Stimulated activated naive CD4-positive, alpha-beta T cell treated with Interleukin-2 at 50 U/mL for 16 hours (primary cell): ENCODE data around the gene TCHHL1.
A peak's percentile ranks its signal among the peaks of the same experiment; 100 is the strongest.
"Not testable (repeated sequence)": the region's sequence is repeated elsewhere in the genome, so short reads cannot be mapped to it uniquely, and the experiment has no call there.

Source experiments
- DNase-seq: peaks from one replicate; lab custom pipeline; 2025; lab: John Stamatoyannopoulos, UW

The TCHHL1 gene

DNA sequence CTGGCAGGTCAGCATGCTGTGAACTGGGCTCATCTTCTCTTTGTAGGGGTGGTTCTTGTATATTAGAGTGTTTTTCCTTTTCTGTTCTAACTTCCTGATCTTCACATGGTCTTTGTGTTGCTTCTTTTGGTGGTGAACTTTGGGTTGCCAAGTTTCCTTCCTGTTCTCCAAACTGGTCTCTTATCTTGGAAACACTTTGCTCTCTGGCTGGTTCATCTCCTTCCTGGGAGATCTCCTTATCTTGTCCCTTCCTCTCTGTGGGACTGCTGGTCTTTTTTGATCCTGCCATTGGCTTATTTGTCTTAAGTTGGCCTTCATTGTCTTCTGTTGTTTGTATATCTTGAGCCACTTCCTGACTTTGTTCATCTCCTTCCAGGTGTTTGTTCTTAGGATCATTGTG is 2.1 kb downstream of the TCHHL1 start:
- no peak for DNase-seq

DNA sequence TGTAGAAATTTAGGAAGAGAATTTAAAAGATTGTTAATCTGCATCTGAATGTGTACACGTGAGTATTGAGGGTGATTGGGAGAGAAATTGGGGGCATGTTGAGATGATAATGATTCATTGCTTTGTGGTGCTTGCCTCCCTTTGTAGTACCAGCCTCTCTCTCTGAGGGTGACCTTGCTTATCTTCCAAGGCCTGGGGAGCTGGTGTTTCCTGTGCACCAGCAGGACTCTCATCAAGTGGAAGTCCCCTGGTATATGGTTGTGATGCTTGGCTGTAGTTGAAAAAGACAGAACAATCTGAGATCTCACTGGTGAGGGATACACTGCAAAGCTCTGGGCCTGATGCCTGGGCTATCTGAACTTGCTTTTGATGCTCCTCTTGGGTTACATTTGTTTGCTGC is 4.0 kb downstream of the TCHHL1 start:
- no peak for DNase-seq

DNA sequence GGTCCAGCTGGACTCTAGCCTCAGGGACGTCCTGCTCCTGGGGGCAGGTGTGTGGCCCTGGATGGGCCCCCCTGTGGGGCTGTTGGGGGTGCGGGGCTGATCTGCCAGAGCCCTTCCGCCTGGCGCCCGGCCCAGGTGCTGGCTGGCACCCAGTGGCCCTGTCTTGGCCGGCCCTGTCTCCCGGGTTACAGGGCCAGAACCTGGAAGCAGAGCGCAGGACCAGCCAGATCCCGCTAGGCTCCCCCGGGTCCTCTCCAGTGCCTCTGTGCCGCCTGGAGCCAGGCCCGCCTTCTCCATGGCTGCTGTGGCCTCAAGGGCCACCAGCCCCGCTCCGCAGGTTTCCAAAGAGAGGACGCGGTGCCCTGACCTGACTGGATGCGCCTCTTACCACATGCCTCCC is 7.8 kb downstream of the TCHHL1 start:
- not testable (repeated sequence) for DNase-seq

DNA sequence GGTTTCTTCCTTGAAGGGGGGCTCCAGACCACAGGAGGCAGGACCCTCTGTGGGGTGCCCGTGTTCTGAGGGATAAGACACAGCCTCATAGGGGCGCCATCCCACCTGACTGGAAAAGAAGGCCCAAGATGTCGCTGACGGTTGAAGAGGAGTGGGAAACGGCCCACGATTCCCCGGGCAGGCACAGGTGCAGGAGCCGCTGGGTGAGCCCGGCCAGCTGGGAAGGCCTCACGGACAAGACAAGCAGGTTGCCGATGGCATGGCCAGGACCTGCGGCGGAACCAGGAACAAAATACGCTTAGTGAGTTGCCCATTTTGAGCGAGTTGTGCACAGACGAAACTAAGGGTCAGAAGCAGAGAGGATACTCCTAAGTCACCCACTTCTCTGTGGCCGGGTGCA is 8.4 kb downstream of the TCHHL1 start:
- DNase-seq, result not testable (repeated sequence)

DNA sequence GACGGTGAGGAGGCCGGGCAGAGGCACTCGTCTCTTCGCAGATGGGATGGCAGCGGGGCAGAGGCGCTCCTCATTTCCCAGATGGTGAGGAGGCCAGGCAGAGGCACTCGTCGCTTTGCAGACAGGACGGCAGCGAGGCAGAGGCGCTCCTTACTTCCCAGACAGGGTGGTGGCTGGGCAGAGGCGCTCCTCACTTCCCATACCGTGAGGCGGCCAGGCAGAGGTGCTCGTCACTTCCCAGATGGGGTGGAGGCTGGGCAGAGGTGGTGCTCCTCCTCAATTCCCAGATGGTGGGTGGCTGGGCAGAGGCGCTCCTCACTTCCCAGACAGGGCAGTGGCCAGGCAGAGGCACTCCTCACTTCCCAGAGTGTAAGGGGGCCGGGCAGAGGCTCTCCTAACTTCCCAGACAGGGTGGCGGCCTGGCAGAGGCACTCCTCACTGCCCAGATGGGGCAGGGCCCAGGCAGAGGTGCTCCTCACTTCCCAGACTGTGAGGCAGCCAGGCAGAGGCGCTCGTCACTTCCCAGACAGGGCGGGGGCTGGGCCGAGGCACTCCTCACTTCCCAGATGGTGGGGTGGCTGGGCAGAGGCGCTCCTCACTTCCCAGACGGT is 9.9 kb downstream of the TCHHL1 start:
- no peak for DNase-seq

DNA sequence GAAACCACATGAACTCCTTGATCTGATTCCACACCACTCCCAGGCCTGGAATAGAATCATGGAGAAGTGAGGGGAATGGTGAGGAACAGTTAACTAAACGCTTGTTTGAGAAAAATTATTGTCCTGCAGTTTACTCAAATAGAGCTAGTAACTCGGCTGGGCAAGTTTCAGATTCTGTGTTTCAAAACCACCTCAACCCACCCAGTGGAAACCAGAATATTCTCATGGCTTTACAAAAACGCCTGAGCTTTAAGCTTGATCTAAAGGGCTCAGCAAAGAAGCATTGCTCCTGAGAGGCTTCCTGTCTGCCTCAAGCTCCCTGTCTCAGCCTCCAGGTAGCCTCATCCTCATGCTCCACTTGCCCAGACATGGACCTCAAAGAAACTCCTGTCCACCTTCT is 16.6 kb downstream of the TCHHL1 start:
- DNase-seq, result no peak

DNA sequence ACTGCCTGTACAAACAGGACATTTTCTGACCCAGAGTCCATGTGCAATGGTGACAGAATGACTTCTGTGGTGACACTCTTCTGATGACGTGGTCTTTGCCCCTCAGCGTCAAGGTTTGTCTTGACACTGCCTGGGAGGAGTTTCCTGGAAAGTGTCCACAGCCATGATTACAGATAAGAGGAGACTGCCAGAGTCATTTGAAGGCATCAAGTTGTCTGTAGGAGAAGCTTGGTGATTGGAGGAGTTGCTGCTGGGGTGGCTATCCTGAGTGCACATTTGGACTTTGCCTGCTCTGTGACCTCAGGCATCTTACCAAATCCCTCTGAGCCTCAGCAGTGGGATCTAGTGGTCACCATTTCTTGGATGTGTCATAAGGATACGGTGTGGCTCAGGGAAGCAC is 17.7 kb downstream of the TCHHL1 start:
- DNase-seq, result no peak

DNA sequence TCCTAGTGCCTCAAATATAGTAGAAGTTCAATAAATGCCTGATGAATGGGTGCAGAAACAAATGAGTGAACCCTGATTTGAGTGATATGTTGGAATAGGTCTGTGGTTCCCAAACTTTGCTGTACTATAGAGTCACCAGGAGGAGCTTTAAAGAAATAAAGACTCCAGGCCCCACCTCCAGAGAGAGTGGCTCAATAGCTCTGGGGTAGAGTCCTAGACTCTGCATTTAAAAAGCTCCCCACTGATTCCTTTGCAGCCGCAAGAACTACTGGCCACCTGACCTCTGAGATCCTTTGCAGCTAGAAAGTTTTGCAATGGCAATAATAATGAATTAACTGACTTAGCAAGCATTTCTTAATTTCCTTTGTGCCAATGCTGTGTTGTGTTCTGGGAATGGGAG is 20.9 kb downstream of the TCHHL1 start:
- no peak for DNase-seq

DNA sequence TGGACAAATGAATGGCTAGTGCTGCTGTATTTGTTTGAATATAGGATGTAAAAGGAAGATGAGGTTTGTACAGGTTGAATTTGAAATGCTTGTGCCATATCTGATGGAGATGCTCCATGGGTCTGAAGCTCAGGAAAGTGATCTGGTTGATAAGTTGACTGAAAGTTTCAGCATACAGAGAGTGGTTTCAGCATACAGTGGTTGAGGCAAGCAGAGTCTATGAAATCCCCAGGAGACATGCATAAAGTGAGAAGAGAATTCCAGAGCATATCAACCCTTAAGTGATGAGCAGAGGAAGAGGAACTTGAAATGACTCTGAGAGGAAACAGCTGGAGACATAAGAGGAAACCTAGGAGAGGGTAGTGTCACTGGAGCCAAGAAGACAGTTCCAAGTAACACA is 21.7 kb downstream of the TCHHL1 start:
- DNase-seq, result no peak

DNA sequence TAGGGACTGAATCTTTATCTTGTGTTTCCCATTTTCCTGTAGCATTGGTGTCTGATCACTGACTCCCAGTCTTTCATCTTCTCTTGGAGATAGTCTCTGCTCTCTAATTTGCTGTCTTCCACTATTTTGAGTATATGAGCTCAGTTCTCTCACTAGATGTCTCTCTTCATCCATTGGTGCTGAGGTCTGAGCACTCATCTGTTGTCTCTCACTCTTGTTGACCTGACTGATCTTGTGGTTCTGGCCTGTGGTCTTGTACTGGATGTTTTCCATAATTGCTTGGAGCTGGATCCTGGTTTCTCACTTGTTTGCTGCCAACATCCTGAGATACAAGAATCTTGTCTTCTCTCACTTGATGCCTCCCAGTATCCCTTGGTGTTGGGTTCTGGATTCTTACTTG is 26.9 kb downstream of the TCHHL1 start:
- no peak for DNase-seq

DNA sequence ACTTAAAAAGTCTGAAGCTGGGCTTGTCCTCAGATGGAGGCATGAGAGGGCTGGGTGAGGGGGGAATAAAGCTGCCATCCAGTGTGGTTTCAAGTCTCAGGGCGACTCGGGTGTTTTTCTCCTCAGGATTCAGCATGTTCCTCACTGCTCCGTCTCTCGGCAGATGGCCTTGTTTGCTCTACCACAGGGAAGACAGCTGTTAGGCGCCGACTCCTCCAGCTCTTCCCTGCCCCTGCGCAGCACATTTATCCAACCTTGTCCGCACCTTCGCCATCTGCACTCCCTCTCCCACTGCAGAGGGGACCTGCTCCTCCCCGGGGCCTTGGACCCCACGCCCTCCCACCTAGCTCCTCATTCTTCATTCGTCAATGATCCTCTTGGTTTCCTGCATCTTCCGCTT is 35.5 kb downstream of the TCHHL1 start:
- DNase-seq, result no peak

DNA sequence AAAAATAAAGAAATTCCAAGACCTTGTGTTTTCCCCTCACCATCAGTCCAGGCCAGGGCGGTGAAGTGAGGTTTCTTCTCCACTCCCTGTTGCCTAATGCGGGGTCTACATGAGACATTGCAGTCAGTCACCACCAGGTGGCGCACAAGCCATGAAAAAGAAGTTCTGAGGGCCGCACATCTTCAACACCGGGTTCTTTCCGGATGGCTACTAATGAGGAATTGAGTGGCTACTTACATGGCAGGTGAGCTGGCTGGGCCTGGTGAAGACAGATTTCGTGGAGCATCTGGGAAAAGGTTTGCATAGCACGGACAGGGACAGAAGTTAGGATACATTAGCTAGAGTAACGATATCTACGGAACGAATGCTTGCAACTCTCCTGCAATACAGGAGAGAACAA is 36.3 kb downstream of the TCHHL1 start:
- DNase-seq, result peak; percentile 71

DNA sequence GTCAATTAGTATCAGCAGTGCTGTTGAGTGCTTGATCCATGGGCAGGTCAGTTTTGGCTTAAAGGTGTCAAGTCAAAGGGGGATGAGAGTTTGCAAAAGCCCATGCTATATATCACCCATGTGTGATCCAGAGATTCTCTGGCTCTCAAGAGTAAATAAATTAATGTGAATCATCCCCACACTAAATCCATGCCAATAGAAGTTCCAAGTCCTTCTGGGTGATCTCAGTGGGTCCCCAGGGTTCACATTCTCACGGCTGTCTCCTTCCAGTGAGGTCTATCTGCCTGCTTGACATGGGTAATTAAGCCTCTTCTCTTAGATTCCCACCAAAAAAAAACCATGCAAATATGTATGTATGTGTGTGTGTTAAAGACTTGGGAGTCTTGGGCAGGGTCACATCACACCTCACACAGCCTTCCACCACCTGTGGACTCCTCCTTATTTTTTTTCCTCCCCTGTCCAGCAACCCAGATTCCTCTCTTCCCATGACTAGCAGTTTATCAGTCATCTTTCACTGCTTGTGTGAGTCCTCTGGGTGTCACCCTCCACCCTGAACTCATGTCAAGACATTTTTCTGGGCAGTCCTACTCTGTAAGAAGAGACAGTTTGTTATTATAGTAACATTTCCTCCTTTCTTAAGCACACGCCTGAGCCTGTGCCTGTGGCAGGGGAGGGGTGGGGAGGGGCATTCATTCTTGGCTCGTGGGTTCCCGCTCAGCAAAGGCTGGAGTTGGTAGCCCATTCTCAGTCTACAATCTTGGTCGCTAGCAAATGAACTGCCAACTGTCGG is 37.8 kb downstream of the TCHHL1 start:
- no peak for DNase-seq

DNA sequence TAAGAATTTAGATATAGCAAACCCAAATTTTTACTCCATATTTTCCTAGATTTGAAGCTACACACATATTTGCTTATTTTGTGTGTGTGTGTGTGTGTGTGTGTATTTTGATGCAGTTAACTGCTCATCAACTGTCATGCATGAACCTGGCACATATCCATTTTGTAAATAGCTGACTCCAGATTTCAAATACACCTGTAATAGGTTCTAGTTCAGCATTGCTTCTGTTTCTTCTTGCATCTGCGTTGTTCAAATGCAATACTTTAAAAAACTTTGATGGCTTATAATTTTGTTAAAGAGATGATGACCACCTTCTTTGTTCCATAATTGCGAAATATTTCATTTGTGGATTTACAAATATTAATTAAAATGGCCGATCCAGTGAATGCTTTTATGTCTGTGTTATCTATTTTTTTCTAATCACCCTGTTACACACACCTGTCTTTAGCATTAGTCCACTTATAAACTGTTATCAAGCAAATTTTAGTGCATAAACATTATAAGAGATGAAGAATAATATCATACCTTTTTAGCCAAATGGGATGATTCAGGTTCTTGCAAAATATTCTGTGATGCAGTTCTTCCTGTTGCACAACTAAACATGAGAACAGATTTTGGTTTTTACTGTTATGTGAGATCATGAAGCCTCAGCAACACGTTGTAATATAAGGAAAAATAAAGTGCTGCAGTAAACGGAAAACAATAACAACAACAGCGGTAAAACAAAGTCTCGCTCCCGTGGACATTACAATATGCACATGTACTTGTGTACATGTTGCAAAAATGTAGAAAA is 39.4 kb downstream of the TCHHL1 start:
- DNase-seq, result no peak

DNA sequence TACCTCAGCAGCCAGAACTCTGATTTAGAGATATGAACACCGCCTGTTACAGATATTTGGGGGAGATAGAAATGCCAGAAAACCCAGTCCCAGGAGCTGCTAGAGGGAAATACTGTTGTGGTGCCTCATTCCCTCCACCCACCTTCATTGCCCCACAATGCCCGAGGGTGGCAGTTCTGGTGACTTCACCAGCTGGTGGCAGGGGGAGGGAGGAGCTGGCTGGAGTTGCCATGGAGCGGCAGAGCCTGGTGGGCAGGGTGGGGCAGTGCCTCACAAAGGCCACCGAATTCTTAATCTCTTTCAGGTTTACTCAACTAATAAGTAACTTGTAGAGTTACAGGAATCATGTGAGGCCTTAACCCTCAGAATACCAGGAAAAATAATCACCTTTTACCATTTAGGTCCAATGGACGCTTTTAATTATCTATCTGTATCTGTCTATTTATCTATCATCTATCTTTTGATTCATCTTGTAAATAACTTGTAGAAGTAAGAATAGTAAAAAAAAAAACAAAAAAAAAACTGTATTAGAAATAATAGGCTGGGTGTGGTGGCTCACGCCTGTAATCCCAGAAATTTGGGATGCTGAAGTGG is 40.4 kb downstream of the TCHHL1 start:
- DNase-seq, result peak; percentile 69

DNA sequence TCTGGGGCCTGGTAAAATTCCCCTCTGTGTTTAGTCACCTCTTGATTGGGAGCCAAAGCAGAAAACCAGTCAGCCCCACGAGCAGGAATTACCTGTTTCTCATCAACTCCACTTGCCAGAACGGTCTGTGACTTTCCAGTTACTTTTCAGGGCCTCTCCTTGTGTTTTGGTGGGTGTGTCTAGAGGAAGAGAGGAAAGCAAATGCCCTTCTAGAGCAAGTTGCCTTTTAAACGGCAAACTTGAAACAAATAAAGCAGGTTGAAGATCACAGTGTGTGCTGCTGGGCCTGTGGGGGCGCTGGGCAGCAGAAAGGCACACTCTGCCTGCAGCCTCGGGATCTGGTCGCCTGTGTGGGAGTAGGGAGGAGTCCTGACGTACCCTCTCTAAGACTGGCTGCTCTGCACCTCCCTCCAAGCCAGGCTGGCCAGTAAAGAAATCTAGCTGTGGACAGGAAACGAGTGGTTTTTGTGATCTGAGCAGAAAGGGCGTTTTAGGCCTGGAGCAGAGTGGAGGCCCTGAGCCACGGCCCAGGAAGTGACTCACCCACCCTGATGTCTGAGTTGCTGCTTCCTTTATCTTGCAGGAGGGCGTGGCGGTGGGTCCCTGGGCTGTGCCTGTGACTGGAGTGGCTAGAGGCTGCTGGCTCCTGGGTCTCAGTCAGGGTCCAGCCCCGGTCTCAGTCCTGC is 41.0 kb downstream of the TCHHL1 start:
- DNase-seq, result peak; percentile 90

DNA sequence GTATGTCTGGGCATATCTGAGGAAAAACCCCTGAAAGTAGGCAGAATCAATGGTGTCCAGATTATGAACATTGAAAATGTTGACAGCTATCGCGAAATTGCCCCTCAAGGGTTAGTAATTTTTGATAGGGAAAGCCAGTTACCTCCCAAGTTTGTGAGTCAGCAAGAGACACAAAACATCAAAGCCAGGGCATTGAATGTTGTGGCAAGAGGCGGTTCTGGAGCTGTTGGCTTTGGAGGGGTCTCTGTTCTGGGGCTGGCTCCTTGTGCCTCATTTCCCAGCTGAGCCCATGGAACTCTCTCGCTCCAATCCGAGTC is 41.5 kb downstream of the TCHHL1 start:
- no peak for DNase-seq

DNA sequence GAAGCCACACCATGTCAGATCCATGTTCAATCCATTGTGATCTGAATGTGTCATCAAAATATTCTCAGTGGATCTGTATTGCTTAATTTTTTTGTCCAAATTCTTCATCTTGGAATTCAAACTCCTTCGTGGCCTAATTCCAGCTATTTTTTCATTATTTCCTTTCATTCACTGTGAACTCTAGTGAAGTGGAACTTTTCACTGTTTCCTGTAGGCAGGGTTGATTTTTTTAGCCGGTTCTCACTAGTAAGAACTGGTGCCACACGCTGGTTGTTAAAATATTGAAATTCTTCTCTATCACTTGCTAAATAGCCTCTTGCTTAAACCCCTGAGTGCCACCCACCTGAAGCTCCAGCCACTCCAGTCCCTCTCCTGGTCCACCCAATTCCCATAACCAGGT is 44.5 kb downstream of the TCHHL1 start:
- DNase-seq, result no peak

DNA sequence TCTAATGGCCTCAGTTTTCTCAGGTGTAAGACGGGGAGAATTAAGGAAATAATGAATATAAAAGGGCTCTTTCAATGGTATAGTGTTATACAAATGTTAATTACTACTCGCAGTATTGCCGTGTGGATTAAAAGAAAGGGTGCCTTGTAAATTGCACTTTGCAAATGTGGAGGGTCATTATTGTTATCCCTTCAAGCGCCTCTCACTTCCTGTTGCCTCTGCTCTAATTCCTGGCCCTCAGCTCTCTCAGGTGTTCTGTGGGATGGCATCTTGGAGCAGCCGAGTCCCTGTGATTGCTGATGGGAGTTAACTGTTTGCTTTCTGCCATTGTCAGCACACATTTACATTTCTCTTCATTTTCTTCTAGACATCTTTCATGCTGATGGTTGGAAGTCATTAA is 45.0 kb downstream of the TCHHL1 start:
- DNase-seq, result no peak

DNA sequence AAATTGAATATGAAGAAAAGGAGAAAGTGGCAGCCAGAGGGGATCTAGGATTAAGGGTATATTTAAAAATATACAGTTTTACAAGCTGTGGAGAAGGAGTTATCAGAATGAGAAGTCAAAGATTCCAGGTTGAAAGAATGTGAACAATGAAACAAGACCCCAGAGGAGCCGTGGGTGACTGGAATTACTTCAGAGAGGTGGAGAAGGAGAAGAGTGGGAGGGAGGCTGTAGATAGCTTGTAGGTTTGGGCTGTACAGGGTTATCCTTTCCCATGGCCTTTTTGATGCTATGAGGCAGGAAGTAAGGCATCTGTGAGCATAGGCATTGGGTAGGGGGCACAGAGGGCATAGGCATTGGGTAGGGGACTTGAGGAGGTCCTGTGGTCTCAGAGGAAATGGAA is 46.8 kb downstream of the TCHHL1 start:
- no peak for DNase-seq

DNA sequence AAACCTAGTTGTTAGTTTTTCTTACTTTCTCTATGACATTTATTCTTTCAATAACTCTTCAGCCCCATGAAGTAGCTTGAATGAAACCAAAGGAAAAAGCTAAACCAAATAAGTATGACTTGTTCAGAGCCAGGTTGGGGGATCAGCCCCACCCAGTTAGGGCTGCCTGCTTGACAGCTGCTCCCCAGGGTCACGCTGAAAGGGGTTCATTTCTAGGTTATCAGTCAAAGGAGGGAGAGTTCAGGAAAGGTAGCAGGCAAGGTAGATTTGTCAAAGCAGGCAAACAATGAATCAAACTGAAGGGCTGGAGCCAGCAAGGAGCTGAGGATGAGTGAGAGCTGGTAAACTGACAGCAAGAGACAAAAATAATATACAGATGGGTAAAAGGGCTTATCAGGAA is 49.0 kb downstream of the TCHHL1 start:
- no peak for DNase-seq

DNA sequence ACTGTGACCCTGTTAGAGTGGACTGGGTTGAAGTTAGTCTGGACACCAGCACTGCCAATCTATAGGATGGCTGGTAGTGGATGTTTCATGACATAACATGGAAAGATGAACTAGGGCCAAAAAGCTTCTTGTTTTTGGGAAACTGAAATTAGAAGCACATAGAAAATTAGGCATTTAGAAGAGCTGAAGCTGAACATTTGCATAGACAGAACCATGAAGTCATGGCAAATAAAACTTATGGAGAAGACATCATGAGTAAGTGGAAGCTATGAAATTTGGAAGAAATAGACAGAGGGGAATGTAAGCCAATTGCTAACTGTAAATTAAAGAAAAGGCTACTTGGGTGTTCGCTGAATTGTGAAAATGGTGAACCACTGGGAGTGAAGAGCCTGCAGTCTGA is 49.4 kb downstream of the TCHHL1 start:
- no peak for DNase-seq
